Measurements from ENCODE around the gene BOK. TPM values are rescaled to one million over a fixed set of nuclear protein-coding genes. Genes with fewer than 3 reads are reported as not detected.
"Not testable (repeated sequence)": the region's sequence is repeated elsewhere in the genome, so short reads cannot be mapped to it uniquely, and the experiment has no call there.

The BOK gene
- total and polyA plus RNA-seq, 10 of the 15 experiments (the other 5 are each of a cell fraction or from before 2014, with no cell fraction given): 0.04 to 0.15 (median 0.12) TPM; not detected in 7

GRCh38 chr2:241586564-241587264 is 28.2 kb downstream of the BOK start (continued):
- TF ChIP-seq ZBTB33 (IDR thresholded peaks at IDR 0.05): no peak
- TF ChIP-seq FOXK2 (IDR thresholded peaks at IDR 0.05): no peak
- no peak for TF ChIP-seq YY1 (IDR thresholded peaks at IDR 0.05; ENCODE audit: low read depth, low read length)
- peak; percentile 19; the same call in 1 of the 2 replicates for TF ChIP-seq NR2F1 (conservative IDR thresholded peaks at IDR 0.05)
- TF ChIP-seq USF1 (IDR thresholded peaks at IDR 0.05; ENCODE audit: borderline replicate concordance, extremely low read length, insufficient read depth, low read depth, low read length): no peak
- TF ChIP-seq ZNF217 (IDR thresholded peaks at IDR 0.05): peak; percentile 66; the same call in 1 of the 2 replicates
- TF ChIP-seq ASH2L (IDR thresholded peaks at IDR 0.05; ENCODE audit: borderline replicate concordance, low read depth): no peak
- no peak for TF ChIP-seq ZNF24 (IDR thresholded peaks at IDR 0.05)

GRCh38 chr2:241589863-241590262 is 31.3 kb downstream of the BOK start:
- intact Hi-C loops (cut with micrococcal nuclease; ENCODE audit: unreplicated experiment); H3K79me2 ChIP-seq (ENCODE audit: control insufficient read depth, insufficient read depth, low read length); DNase-seq (ENCODE audit: low read depth, low spot score); H2AFZ ChIP-seq (ENCODE audit: control insufficient read depth, low read depth, low read length); BruUV-seq (replicated peaks); H4K20me1 ChIP-seq (ENCODE audit: control insufficient read depth, insufficient read depth); H3K9ac ChIP-seq (ENCODE audit: control insufficient read depth, insufficient read depth, low read length); H3K27ac ChIP-seq (ENCODE audit: control insufficient read depth, insufficient read depth); CTCF ChIA-PET; SMC1A ChIA-PET (ENCODE audit: uncharacterized antibody, unreplicated experiment); POLR2A ChIA-PET; H3K4me1 ChIP-seq (ENCODE audit: control insufficient read depth, insufficient read depth, low read length); H3K27me3 ChIP-seq (replicated peaks in 1 of 2; ENCODE audit: control insufficient read depth in 2 of 2, insufficient read depth in 2 of 2, low read length in 1 of 2); in situ Hi-C loops (cut with MboI); H3K4me2 ChIP-seq (ENCODE audit: control insufficient read depth, insufficient read depth); FAIRE-seq; RAD21 ChIA-PET (ENCODE audit: unreplicated experiment); H3K4me3 ChIP-seq; ATAC-seq: not testable (repeated sequence)
- 95% methylated on average over 17 of the region's 17 CpGs for WGBS (ENCODE audit: insufficient coverage, insufficient replicate concordance, low lambda C conversion rate, missing lambda C conversion rate)
- peaks cover 8 to 10% of the 10 kb centered on the region in 2 experiments; a peak in 3 of 4 replicates for H3K36me3 ChIP-seq (ENCODE audit: control insufficient read depth in 2 of 2, insufficient read depth in 2 of 2, low read length in 1 of 2)
- H3K9me3 ChIP-seq (replicated peaks; ENCODE audit: control insufficient read depth, insufficient read depth, low read length): peaks cover 17% of the 10 kb centered on the region

GRCh38 chr2:241590496-241591455 is 32.2 kb downstream of the BOK start:
- H2AFZ ChIP-seq (ENCODE audit: control insufficient read depth, low read depth, low read length); POLR2A ChIA-PET; H3K79me2 ChIP-seq (ENCODE audit: control insufficient read depth, insufficient read depth, low read length); H4K20me1 ChIP-seq (ENCODE audit: control insufficient read depth, insufficient read depth); in situ Hi-C loops (cut with MboI); H3K27ac ChIP-seq (ENCODE audit: control insufficient read depth, insufficient read depth); FAIRE-seq; RAD21 ChIA-PET (ENCODE audit: unreplicated experiment); H3K4me2 ChIP-seq (ENCODE audit: control insufficient read depth, insufficient read depth); H3K27me3 ChIP-seq (replicated peaks in 1 of 2; ENCODE audit: control insufficient read depth in 2 of 2, insufficient read depth in 2 of 2, low read length in 1 of 2); DNase-seq (ENCODE audit: low read depth, low spot score); H3K4me1 ChIP-seq (ENCODE audit: control insufficient read depth, insufficient read depth, low read length); H3K9ac ChIP-seq (ENCODE audit: control insufficient read depth, insufficient read depth, low read length); BruUV-seq (replicated peaks); intact Hi-C loops (cut with micrococcal nuclease; ENCODE audit: unreplicated experiment); ATAC-seq; CTCF ChIA-PET; H3K4me3 ChIP-seq: not testable (repeated sequence)
- Histone ChIP-seq H3K9me3 (replicated peaks; ENCODE audit: control insufficient read depth, insufficient read depth, low read length) (peaks cover 15% of the 10 kb centered on the region), H3K36me3 (ENCODE audit: control insufficient read depth in 2 of 2, insufficient read depth in 2 of 2, low read length in 1 of 2) (peaks cover 7 to 10% of the 10 kb centered on the region in 2 experiments; a peak in 3 of 4 replicates)
- WGBS (ENCODE audit: insufficient coverage, insufficient replicate concordance, low lambda C conversion rate, missing lambda C conversion rate): 92% methylated on average over 33 of the region's 33 CpGs
- SMC1A ChIA-PET (ENCODE audit: uncharacterized antibody, unreplicated experiment): interaction anchor here (0.6 kb wide), 1 partner anchor 448 kb away, joined by 4 read pairs; no protein-coding TSS in a partner anchor

Data from GM12878 (cell line).